Loucy (cell line): ENCODE measurements around the gene MRNIP.

Experiments used
- EZH2phosphoT487 ChIP-seq: fragments of 200-600 bp; IDR thresholded peaks from 2 replicates; pipeline ENCODE4 v1.6.1; 2018; ENCODE audit warnings: antibody characterized with exemption, mild to moderate bottlenecking, moderate library complexity, borderline replicate concordance
- TF ChIP-seq, protein P1 (sequence below): fragments of 200-600 bp; sonication (generic); conservative IDR thresholded peaks from 2 replicates; pipeline ENCODE4 v1.5.1; 2014; ENCODE audit warnings: mild to moderate bottlenecking, antibody characterized with exemption, low read length

GRCh38 chr5:179883163-179883562 lies 24.5 kb upstream of the MRNIP start:
- TF ChIP-seq, protein P1, sequence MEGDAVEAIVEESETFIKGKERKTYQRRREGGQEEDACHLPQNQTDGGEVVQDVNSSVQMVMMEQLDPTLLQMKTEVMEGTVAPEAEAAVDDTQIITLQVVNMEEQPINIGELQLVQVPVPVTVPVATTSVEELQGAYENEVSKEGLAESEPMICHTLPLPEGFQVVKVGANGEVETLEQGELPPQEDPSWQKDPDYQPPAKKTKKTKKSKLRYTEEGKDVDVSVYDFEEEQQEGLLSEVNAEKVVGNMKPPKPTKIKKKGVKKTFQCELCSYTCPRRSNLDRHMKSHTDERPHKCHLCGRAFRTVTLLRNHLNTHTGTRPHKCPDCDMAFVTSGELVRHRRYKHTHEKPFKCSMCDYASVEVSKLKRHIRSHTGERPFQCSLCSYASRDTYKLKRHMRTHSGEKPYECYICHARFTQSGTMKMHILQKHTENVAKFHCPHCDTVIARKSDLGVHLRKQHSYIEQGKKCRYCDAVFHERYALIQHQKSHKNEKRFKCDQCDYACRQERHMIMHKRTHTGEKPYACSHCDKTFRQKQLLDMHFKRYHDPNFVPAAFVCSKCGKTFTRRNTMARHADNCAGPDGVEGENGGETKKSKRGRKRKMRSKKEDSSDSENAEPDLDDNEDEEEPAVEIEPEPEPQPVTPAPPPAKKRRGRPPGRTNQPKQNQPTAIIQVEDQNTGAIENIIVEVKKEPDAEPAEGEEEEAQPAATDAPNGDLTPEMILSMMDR, result no peak
- no peak for TF ChIP-seq EZH2phosphoT487
